ENCODE data around the gene PLAGL1.
"Not testable (repeated sequence)": the region's sequence is repeated elsewhere in the genome, so short reads cannot be mapped to it uniquely, and the experiment has no call there.

Gene PLAGL1

DNA sequence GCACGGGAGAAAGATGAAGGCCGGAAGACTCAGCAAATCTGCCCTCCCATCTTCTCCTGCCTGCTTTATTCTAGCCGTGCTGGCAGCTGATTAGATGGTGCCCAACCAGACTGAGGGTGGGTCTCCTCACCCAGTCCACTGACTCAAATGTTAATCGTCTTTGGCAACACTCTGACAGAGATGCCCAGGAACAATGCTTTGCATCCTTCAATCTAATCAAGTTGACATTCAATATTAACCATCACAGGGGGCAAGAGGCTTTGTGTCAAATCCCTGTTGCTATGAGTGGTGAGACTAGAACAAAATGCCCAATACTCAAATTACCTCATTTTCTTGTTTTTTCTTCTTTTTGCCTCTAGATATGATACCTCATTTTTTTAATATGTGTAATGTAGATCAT, 27.4 kb upstream of the PLAGL1 start:
- Histone ChIP-seq H3K79me2 (ENCODE audit: control insufficient read depth, insufficient read depth, low read length, unreplicated experiment) (no peaks in the 10 kb centered on the region), H3K27ac (ENCODE audit: low read depth, low read length) (no peak overlapping the region), H3K4me1 (ENCODE audit: control insufficient read depth, insufficient read depth, low read length, unreplicated experiment) (peaks cover 9% of the 10 kb centered on the region), H2AFZ (ENCODE audit: low read length, unreplicated experiment) (no peak overlapping the region), H3K4me3 (ENCODE audit: low read depth, low read length) (no peak overlapping the region), H3K36me3 (ENCODE audit: insufficient read depth, low read length) (no peaks in the 10 kb centered on the region), H3K27me3 (ENCODE audit: insufficient read depth, low read length) (no peaks in the 10 kb centered on the region)

- Histone ChIP-seq H2AFZ (ENCODE audit: low read length, unreplicated experiment) (peak overlapping the region; percentile 44), H3K79me2 (ENCODE audit: control insufficient read depth, insufficient read depth, low read length, unreplicated experiment) (no peaks in the 10 kb centered on the region), H3K36me3 (ENCODE audit: insufficient read depth, low read length) (no peaks in the 10 kb centered on the region), H3K4me3 (ENCODE audit: low read depth, low read length) (no peak overlapping the region), H3K27ac (ENCODE audit: low read depth, low read length) (no peak overlapping the region), H3K4me1 (ENCODE audit: control insufficient read depth, insufficient read depth, low read length, unreplicated experiment) (peaks cover 9% of the 10 kb centered on the region), H3K27me3 (ENCODE audit: insufficient read depth, low read length) (no peaks in the 10 kb centered on the region)
Measured at GRCh38 chr6:144033816-144034735, 26.0 kb upstream of the PLAGL1 start.

- Histone ChIP-seq H3K36me3 (ENCODE audit: insufficient read depth, low read length) (no peaks in the 10 kb centered on the region), H3K27me3 (ENCODE audit: insufficient read depth, low read length) (0 out of 2 replicates have a peak, but pooled peaks cover 11% of the 10 kb centered on the region), H3K79me2 (ENCODE audit: control insufficient read depth, insufficient read depth, low read length, unreplicated experiment) (no peaks in the 10 kb centered on the region), H3K27ac (ENCODE audit: low read depth, low read length) (no peak overlapping the region), H2AFZ (ENCODE audit: low read length, unreplicated experiment) (no peak overlapping the region), H3K4me1 (ENCODE audit: control insufficient read depth, insufficient read depth, low read length, unreplicated experiment) (peaks cover 5% of the 10 kb centered on the region), H3K4me3 (ENCODE audit: low read depth, low read length) (no peak overlapping the region)
Measured at GRCh38 chr6:144029452-144029851, 21.4 kb upstream of the PLAGL1 start.

GRCh38 chr6:144027932-144028587, 20.0 kb upstream of the PLAGL1 start:
- Histone ChIP-seq H3K4me3 (ENCODE audit: low read depth, low read length) (no peak overlapping the region), H3K4me1 (ENCODE audit: control insufficient read depth, insufficient read depth, low read length, unreplicated experiment) (no peaks in the 10 kb centered on the region), H2AFZ (ENCODE audit: low read length, unreplicated experiment) (no peak overlapping the region), H3K79me2 (ENCODE audit: control insufficient read depth, insufficient read depth, low read length, unreplicated experiment) (no peaks in the 10 kb centered on the region), H3K27ac (ENCODE audit: low read depth, low read length) (no peak overlapping the region), H3K27me3 (ENCODE audit: insufficient read depth, low read length) (0 out of 2 replicates have a peak, but pooled peaks cover 11% of the 10 kb centered on the region), H3K36me3 (ENCODE audit: insufficient read depth, low read length) (no peaks in the 10 kb centered on the region)

GRCh38 chr6:144023216-144023615, 15.2 kb upstream of the PLAGL1 start:
- H3K27ac ChIP-seq (ENCODE audit: low read depth, low read length) = no peak overlapping the region
- no peaks in the 10 kb centered on the region for H3K79me2 ChIP-seq (ENCODE audit: control insufficient read depth, insufficient read depth, low read length, unreplicated experiment)
- no peaks in the 10 kb centered on the region for H3K36me3 ChIP-seq (ENCODE audit: insufficient read depth, low read length)
- no peaks in the 10 kb centered on the region for H3K4me1 ChIP-seq (ENCODE audit: control insufficient read depth, insufficient read depth, low read length, unreplicated experiment)
- no peak overlapping the region for H3K4me3 ChIP-seq (ENCODE audit: low read depth, low read length)
- H2AFZ ChIP-seq (ENCODE audit: low read length, unreplicated experiment) = no peak overlapping the region
- peaks cover 20% of the 10 kb centered on the region; the same call in 1 of the 2 replicates for H3K27me3 ChIP-seq (ENCODE audit: insufficient read depth, low read length)

DNA sequence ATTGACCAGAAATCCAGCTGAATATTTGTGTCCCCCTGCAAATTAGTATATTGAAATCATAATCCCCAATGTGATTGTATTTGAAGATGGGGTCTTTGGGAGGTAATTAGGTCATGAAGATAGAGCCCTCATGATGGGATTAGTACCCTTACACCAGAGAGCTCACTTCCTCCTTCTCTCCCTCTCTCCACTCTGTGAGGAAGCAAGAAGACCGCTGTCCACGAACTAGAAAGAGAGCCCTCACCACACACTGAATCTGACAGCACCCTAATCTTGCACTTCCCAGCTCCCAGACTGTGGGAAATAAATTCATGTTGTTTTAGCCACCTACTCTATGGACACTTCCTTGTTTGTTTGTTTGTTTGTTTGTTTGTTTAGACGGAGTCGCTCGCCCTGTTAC, 11.9 kb upstream of the PLAGL1 start:
- H3K27ac ChIP-seq (ENCODE audit: low read depth, low read length) = no peak overlapping the region
- H3K36me3 ChIP-seq (ENCODE audit: insufficient read depth, low read length) = no peaks in the 10 kb centered on the region
- no peaks in the 10 kb centered on the region for H3K79me2 ChIP-seq (ENCODE audit: control insufficient read depth, insufficient read depth, low read length, unreplicated experiment)
- H2AFZ ChIP-seq (ENCODE audit: low read length, unreplicated experiment) = no peak overlapping the region
- no peaks in the 10 kb centered on the region for H3K4me1 ChIP-seq (ENCODE audit: control insufficient read depth, insufficient read depth, low read length, unreplicated experiment)
- peaks cover 14% of the 10 kb centered on the region; the same call in 1 of the 2 replicates for H3K27me3 ChIP-seq (ENCODE audit: insufficient read depth, low read length)
- no peak overlapping the region for H3K4me3 ChIP-seq (ENCODE audit: low read depth, low read length)

DNA sequence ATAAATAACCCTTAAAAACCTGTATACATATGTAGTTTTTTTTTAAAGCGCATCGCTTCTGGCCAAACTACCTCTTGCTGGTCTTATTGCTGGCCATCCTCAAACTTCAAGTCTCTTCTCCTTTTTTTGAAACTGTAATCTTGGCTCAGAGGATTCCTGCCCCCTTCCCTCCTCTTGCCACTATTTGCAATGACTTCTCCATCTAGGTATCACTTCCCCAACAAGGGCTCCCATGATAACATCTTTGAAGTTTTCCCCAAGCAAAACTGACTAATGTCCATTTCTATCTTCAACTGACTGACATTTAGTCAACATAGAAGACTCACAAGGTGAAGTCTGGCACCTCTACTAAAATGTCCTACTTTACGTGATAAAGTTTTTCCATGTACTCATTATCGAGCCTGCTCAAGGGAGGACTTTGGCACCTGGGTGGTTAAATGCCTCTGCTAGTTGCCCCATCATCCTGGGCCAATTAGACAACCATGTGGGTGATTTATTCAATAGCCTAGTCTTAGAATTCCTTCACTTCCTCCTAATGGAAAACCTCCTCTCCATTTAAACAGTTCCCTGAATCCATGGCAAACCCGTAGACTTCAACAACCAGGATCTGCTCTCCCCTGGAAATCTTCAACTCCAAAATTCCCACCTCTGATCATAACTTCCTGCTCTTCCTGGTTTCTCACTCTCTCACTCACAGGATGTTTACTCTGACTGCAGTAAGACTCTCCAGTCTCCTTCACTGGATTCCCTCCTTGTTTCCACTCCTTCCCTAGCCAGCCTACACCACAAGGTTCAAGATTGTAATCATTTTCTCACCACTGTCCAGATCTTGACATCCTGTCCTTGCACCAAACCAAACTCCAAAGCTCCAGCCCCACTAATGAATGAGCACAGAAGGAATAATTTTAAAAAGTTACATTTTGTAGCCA, 9.4 kb upstream of the PLAGL1 start:
- Histone ChIP-seq H3K36me3 (ENCODE audit: insufficient read depth, low read length) (no peaks in the 10 kb centered on the region), H3K79me2 (ENCODE audit: control insufficient read depth, insufficient read depth, low read length, unreplicated experiment) (no peaks in the 10 kb centered on the region), H3K27ac (ENCODE audit: low read depth, low read length) (no peak overlapping the region), H3K4me3 (ENCODE audit: low read depth, low read length) (no peak overlapping the region), H2AFZ (ENCODE audit: low read length, unreplicated experiment) (no peak overlapping the region), H3K27me3 (ENCODE audit: insufficient read depth, low read length) (peaks cover 14% of the 10 kb centered on the region; the same call in 1 of the 2 replicates), H3K4me1 (ENCODE audit: control insufficient read depth, insufficient read depth, low read length, unreplicated experiment) (no peaks in the 10 kb centered on the region)

- H3K36me3 ChIP-seq (ENCODE audit: insufficient read depth, low read length) = no peaks in the 10 kb centered on the region
- H3K27ac ChIP-seq (ENCODE audit: low read depth, low read length) = no peak overlapping the region
- no peaks in the 10 kb centered on the region for H3K79me2 ChIP-seq (ENCODE audit: control insufficient read depth, insufficient read depth, low read length, unreplicated experiment)
- H3K4me1 ChIP-seq (ENCODE audit: control insufficient read depth, insufficient read depth, low read length, unreplicated experiment) = no peaks in the 10 kb centered on the region
- peak overlapping the region; percentile 90 for H2AFZ ChIP-seq (ENCODE audit: low read length, unreplicated experiment)
- peaks cover 6% of the 10 kb centered on the region; the same call in 1 of the 2 replicates for H3K27me3 ChIP-seq (ENCODE audit: insufficient read depth, low read length)
- H3K4me3 ChIP-seq (ENCODE audit: low read depth, low read length) = no peak overlapping the region
Measured at GRCh38 chr6:144013486-144013909, 5.4 kb upstream of the PLAGL1 start.

GRCh38 chr6:144012534-144012933, 4.5 kb upstream of the PLAGL1 start:
- peaks cover 6% of the 10 kb centered on the region; the same call in 1 of the 2 replicates for H3K27me3 ChIP-seq (ENCODE audit: insufficient read depth, low read length)
- H3K4me3 ChIP-seq (ENCODE audit: low read depth, low read length) = no peak overlapping the region
- H3K27ac ChIP-seq (ENCODE audit: low read depth, low read length) = no peak overlapping the region

GRCh38 chr6:144009628-144010027, 1.6 kb upstream of the PLAGL1 start:
- H3K4me1 ChIP-seq (ENCODE audit: control insufficient read depth, insufficient read depth, low read length, unreplicated experiment); H3K27ac ChIP-seq (ENCODE audit: low read depth, low read length); H3K27me3 ChIP-seq (ENCODE audit: insufficient read depth, low read length); H2AFZ ChIP-seq (ENCODE audit: low read length, unreplicated experiment); H3K36me3 ChIP-seq (ENCODE audit: insufficient read depth, low read length); H3K4me3 ChIP-seq (ENCODE audit: low read depth, low read length): not testable (repeated sequence)
- peaks cover 13% of the 10 kb centered on the region for H3K79me2 ChIP-seq (ENCODE audit: control insufficient read depth, insufficient read depth, low read length, unreplicated experiment)

More at GRCh38 chr6:144012534-144012933, 4.5 kb upstream of the PLAGL1 start:
- Histone ChIP-seq H3K36me3 (ENCODE audit: insufficient read depth, low read length) (no peaks in the 10 kb centered on the region), H3K79me2 (ENCODE audit: control insufficient read depth, insufficient read depth, low read length, unreplicated experiment) (no peaks in the 10 kb centered on the region), H3K4me1 (ENCODE audit: control insufficient read depth, insufficient read depth, low read length, unreplicated experiment) (no peaks in the 10 kb centered on the region), H2AFZ (ENCODE audit: low read length, unreplicated experiment) (no peak overlapping the region)
